GOT3 (cell line): ENCODE measurements around the gene PLXNC1.

Experiments
- DNase-seq: peaks from one replicate; lab custom pipeline; 2025; ENCODE audit warnings: mixed read lengths; lab: John Stamatoyannopoulos, UW

PLXNC1 gene

DNA sequence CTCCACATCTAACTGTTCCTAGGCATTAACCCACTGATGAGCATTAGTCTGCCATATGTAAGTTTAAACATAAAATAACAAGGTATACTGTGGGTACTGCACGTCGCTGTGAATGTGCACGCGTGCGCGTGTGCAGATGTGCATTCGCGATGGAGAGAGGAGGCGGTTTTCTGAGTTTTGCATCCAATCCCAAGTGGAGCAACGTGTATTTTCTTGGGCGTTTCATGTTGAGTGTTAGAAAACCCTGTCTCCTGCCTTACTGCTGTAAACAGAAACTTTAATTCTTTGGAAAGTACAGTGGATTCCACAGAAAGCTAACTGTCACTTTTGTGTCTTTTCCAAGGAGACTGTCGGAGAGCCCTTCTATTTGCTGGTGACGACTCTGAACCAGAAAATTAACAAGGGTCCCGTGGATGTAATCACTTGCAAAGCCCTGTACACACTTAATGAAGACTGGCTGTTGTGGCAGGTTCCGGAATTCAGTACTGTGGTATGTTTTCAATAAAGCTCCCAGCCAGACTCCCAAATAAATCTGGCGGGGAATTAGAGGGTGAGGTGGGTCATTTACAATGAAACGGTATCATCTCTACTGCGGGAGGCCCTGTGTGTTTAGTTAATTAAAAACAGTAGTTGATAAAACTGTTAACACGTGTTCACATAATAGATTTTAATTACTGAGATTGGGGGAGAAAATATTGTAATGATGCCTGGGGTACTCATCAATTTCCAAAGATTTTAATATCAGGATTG lies 116.5 kb downstream of the PLXNC1 start:
- no peak for DNase-seq

DNA sequence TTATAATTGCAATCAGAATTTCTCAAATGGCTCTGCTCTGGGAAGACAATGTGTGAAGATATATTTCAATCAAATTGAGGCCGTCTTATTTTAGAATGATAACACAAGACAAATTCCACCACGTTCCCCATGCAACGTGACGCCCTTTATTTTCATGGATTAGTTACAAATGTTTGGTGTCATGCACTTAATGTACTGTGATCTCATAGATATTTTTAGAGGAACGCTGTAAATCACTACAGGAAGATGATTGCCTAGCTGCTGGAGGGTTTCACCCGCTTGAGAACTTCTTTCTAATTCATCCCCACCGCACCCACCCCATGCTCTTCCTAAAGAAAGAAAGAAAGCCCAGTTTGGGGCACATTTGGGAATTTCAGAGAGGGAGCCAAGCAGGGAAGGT lies 117.2 kb downstream of the PLXNC1 start:
- no peak for DNase-seq

DNA sequence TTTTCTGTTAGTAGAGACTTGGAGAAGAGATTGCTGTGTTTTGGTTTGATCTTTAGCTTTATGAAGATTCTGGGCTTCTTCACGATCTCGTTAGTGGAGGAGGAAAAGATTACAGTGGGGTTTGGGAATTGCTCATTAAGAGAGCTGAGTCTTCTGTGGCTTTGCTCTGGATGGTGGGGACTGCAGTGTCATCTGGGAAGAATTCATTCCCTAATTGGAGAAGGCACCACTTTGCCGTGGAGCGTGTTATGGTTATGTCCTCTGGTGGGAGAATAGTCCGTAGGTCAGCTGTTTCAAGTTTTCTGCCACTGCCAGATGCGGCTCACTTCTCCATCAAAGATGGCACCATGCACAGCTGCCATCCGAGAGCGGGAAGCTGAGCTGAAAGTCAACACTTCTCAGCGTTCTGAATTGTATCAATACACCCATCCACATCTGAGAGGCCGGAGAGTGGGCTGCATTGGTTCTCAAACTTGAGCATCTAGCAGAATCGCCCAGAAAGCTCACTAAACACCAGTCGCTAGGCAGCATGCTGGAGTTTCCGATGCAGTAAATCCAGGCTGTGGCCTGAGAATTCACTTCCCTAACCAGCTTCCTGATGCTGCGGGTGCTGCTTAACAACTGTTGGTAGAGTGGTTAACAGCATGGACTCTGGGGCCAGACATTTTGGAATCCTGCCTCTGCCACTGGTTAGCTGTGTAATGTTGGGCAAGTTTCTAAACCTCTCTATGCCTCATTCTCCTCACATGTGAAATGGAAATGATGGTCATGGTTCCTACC lies 117.8 kb downstream of the PLXNC1 start:
- DNase-seq, result no peak

DNA sequence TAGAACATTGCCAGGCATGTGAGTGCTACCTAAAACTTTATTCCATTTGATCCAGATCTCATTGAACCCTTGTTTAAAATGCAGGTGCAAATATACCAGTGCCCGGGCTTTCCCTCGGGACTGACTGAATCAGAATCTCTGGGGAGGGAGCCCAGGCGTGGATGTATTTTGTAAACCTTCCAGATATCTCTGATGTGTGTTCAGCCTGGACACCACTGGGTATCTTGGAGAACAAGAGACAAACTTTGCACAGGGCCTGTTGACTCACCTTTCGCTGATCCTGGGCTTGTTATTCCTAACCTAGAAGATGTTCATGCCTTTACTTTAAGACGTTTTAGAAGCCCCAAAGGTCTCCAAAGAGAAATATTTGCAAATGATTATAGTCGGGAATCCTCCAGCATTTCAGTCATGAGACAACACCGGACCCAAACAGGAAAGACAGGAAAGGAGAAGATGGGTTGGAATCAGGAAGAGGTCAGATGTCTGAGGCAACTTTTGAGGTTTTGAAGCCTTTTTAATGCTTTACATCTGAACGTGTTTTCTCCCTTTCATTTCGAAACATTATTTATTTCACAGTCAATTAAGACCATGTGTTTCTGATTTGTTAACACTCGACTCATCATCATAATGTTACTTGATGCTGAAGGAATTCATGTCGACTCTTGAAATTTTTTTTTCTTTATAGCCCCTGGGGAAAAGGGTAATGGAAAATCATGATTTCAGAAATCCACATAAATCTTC lies 118.6 kb downstream of the PLXNC1 start:
- no peak for DNase-seq

DNA sequence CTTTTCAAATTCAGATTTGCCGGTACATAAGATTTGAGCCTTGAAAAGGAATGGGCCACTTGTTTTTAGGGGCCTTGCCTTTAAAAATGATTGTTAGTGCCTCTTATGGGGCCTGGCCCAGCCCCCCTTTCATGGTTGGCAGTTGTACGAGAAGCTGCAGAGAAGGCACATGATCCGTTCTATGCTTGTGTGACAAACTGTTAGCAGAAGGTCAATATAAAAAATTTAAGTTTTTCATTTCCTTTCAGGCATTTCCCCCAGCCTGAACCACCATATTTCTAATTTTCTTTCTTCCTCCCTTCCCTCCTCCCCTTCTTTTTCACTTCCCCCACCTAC lies 119.1 kb downstream of the PLXNC1 start:
- no peak for DNase-seq

DNA sequence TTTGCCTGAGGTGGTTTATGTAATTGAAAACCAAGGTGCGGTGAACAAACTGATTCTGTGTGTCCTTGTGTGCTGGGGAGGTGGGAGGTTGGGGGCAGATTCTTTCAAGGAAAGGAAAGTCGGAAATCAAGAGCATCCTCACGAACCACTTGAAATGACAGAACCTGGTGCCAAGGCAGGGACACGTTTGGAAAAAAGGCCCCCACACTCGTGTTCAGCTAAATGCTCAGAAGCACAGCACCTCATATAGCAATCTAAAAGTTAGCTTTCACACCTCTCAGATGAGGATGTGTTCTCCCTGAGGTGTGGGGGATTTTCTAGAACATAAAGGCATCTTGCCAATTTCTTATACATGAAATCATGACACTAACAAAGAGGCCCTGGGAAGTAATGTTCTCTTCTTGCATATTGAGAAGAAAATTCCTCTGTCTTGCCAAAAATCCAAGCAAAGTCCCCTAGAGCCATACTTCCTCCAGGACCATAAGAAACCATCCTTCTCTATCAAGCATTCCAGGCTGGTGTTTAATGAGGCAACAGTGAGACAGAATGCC lies 119.6 kb downstream of the PLXNC1 start:
- DNase-seq, result no peak

DNA sequence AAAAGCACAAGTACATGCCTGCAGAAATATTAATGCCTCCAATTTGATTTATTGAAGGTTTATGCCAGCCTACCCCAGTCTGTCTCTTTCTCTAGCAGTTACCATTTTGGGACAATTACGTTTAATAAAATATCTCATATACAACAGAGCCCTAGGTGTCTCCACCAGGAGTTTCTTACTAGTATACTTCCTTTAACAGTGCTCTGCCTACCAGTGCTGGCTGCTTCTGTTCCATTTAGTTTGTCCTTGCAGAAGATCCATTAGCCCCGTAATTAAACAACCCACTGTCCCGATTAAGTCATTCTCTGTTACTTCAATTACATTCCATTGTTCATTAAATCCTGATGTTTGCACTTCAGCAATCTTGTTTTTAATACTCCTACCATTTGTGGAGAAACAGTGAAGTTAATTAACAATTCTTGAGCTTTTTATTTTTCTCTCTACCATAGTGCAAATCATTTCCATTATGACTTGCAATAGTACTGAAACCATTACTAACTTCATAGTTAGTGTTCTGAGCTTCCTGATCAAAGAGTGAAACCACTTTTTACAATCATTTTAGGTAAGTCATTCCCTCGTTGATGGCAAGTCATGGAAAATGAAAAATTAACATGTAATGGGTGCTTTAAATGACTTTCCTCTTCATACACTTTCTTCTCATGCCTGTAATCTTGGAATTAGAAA lies 121.1 kb downstream of the PLXNC1 start:
- no peak for DNase-seq

DNA sequence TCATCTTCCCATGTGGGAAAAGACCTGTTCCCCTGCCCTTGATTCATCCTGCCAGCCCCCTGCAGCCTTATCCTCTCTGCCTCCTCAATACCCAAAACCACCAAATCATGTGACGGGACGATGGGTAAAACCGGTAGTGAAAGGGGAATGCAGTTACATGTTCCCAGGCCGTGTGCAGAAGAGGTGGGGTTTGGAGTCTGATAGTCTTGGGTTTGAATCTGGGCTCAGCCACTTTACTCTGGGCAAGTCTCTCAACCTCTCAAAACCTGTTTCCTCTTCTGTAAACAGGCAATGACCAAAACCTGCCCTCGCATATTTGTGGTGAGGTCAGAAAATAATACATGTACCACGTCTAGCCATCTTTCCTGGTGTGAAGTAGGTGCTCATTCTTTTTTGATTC lies 123.0 kb downstream of the PLXNC1 start:
- no peak for DNase-seq

DNA sequence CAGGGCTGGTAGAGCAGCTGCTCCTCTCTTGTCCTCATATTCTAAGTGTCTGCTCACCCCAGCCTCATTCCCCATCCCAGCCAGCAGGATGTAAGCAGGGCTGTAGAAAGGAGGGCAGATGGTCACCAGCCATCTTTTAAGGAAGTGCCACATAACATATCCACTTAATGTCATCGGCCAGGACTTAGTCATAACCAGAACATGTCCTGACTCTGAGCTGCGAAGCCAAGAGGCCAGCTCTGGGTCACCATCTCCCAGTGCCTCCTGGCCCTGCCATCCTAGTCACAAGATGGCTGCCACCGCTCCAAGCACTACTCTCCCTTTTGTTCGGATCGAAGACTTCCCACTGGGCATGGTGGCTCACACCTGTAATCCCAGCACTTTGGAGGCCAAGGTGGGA lies 123.9 kb downstream of the PLXNC1 start:
- no peak for DNase-seq

DNA sequence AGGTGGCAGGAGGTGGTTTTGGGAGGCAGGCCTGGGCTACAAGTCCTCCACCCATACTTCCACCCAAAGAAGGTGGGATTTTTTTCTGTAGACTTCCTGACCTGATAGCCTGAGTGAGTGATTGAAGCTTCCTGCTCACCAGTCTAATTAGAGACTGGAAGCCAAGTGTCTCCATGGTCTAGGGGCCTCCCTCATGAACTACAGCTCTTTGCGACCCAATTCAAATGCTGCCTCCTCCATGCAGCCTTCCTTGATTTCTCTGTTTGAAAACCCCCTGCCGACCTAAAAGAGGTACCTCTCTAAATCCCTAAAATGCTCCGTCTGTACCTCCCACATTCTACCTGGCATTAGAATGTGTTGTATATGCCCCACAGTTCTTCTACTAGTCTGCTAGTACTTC lies 124.9 kb downstream of the PLXNC1 start:
- no peak for DNase-seq

DNA sequence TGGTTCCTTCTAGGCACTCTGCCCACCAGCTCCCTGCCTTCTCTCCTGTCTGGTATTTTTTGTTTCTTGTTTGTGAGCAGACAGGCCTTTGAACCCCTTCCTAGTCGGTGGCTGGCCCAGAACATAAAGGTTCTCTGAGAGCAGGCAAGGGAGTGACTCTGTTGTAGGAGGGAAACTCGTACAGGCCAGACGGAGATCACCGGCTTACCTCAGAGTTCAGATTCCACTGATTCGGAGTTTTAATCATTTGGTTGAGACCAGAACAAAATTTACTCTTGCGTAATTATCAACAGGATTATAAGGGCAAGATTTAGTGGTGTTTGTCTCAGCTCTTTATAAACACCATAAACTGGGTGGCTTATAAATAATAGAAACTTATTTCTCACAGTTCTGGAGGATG lies 128.3 kb downstream of the PLXNC1 start:
- DNase-seq, result no peak

DNA sequence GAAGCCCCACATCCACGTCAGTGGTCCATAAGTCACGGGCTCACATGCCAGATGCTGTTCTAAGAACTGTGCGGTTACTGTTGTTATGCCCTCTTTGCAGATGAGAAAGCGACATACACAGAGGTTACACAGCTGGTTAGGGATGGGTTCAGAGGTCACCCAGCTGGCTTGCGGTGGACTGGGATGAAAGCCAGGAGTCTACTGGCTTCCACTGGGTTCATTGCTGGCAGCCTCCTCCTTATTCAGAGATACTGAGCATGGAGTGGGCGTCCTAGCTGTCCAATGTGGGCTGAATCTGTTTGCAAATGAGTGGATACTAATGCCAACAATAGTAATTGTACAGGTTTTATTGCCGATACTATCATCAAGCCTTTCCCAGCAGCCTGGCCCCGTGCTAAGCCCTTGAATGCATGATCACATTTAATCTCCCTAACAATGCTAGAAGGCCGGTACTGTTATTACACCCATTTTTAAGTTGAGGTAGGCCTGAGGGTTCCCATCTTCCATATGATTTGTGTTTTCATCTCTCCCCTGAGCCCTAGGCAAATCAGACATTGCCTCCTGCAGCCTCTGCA lies 129.1 kb downstream of the PLXNC1 start:
- no peak for DNase-seq

DNA sequence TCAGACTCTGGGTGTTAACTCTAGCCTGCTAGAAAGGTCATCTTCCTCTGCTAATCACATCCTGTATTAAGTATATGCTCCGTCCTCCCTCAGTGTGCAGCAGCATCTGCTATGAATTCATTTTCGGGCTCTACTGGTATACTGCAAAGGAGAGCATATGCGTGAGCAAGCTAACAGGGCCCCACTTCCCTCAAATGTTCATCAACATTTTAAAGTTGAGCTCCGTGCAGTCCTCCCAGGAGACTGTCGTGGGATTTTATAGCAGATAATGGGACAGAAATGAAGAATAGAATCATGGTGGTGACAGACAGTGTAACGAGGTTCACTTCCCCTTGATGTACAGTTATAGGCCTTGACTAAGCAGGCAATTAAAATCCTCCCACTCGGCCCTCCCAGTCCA lies 131.7 kb downstream of the PLXNC1 start:
- DNase-seq, result no peak

DNA sequence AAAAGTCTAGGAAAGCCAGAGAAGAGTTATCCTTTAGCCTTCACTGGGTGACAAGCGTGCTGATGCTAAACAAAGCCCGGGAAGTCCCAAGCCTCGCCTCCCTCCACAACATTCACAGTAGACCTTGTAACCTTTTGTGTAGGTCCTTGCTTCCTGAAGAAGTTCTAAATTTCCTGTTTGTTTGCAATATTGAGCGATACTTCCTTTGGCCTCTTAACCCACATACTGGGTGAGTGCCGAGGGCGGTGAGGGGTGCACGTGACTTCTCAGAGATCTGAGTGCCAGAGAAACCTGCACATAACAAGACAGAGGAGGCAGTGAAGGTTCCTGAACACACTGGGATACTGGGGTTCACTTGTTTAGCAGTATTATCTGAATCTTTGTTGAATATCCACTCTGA lies 134.3 kb downstream of the PLXNC1 start:
- no peak for DNase-seq

DNA sequence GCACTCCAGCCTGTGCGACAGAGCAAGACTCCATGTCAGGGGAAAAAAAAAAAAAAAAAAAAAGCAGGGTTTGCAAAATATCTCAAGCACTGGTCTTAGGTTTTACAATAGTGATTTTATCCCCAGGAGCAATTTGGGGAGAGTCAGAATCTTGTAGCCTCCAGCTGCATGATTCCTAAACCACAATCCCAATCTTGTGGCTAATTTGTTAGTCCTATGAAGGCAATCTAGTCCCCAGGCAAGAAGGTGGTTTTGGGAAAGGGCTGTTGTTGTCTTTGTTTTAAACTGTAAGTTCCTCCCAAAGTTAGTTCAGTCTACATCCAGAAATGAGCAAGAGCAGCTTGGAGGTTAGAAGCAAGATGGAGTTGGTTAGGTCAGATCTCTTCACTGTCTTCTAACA lies 135.7 kb downstream of the PLXNC1 start:
- no peak for DNase-seq

DNA sequence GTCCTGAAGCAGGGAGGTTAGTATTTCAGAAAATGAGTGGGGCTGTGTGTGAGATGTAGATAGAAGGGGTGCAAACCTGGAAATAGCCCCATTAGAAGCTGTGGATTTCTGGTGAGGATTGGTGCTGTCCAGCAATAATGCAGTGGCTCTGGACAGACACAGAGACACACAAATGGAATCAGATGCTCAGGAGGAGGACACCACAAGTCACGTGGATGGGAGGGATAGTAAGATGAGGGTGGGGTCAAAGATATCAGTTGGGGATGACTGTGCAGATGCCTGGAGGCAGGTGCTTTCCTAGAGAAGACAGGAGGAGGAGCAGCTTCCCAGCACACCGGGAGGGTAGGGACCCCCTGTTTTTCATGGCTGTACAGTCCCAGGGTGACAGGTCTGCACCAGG lies 136.5 kb downstream of the PLXNC1 start:
- no peak for DNase-seq

DNA sequence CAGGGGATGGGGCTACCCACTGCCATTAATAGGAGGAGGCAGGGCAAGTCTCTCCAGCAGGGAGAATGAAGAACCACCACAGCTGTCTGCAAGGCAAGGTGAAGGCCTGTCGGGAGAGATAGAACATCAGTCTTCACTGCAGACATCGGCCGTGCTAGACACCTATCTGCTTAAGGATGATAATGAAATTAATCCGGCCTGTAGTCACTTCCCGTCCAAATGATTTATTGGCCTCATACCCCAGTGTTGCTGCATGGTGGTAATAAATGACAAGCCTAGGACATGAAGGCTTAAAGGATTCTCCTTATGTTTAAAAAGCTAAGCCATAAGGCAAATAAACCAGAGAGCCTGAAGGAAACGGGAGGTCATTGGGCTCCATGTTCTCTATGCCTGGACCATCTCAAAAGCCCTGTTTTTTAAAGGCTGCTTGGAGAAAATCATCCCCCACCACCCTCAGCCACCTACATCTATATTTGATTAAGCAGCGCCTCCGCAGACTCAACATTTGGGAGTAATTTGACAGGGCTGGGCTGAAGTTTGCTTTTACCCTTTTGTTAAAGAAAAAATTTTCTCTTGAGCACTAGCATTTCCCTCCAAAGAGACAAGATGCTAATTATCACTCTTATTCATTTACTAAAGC lies 137.7 kb downstream of the PLXNC1 start:
- no peak for DNase-seq

DNA sequence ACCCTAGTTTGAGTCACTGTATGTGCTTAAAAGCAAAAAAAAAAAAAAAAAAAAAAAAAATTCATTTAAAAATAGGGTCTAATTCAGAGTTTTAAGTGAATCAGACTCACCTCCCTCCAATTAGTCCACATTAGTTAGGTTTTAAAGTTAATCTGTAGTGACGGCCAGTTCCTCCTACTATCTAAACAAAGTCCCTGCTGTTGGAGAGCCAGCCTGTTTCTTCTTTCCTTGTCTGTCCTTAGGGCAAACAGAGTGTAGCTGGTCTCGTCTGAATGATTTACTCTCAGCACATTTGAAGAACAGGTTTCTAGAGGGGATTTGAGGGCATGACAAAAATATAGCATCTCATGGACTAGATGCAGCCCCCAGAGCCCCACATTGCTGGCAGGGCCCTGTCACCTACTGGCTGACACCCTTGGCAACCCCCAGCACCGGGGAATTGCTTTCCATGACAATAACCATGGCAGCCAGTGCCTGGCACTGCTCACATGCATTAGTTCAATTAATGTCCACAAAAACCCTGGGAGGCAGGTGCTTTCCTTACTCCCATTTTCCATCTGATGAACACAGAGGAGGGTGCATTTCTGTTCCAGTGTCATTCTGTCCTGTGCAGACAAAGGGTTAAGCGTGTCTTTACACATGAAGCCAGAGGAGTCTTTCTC lies 138.3 kb downstream of the PLXNC1 start:
- DNase-seq, result no peak

DNA sequence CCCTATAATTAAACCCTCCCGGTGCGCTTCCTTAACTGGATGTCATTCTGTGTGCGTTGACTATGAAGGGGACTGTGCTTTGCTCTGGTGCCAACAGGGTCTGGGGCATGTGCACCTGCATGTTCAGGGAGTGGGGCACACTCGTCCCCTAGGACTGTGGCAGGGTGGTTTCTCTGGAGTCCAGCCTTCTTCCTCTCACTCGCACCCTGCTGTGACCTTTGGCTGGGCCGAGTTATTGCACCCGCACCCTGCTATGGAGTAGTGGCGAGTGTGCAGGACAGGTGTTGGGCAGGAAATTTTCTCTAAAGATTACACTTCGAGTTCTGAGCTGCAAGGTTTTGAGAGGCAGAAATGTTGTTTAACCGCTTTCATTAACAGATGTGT lies 138.9 kb downstream of the PLXNC1 start:
- no peak for DNase-seq

DNA sequence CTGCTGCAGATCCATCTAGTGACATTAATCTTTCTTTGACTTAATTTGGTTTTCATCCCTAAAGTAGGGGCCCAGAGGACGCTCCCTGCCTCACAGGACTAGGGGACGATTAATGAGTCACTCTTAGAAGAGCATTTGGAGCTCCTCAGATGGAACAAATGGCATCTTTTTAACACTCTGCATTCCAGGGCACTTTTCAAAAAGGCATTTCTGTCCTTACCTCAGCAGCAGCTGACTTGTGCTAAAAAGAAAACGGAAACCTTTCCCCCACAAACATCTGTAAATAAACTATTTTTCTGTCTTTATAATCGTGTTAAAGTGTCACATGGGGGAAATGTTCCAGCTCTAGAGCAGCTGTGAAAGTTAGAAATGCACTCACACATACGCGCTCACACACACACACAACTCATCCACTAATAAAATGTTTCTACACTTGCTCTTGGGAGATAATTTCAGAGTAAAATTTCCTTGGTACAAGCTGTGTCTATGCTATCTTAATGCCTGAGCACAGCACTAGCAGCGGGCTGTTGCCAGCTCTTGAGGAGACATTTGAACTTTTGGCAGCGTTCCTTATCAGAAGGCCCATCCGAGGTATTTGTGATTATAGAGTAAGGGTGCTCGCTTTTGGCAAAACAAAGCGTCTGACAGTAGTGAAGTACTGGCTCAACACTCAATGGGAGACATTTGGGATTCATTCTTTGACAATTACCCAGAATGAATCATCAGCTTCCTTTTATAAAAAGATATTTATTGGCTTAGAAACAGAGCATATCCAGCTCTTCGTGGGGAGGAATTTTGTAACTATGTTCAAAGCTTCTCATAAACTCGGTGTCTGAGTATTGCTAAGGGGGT lies 141.3 kb downstream of the PLXNC1 start:
- DNase-seq, result no peak
